ENCODE measurements around the gene ROR1. TPM values are rescaled to one million over a fixed set of nuclear protein-coding genes. Genes with fewer than 3 reads are reported as not detected.
"Not testable (repeated sequence)": the region's sequence is repeated elsewhere in the genome, so short reads cannot be mapped to it uniquely, and the experiment has no call there.

The ROR1 gene
- total RNA-seq, 4 donors from 2014 or later = 0.73 to 2.6 (median 1.4) TPM

DNA sequence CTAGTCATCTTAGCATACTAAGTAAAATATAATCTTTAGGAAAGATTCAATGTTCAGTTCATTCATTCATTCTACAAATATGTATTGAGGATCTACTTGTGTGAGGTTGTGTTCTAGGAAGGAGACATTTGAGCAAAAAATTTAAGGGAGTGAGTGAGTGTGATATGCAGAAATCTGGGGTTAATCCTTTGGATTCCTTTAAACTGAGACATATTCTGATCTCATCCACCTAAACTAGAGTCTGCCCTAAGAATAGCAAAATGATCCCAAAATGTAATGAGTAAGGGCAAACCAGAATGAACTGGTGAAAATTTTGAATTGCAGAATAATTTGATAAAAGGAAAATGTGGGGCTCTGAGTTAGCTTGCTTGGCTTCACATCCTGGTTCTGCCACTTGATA lies 438.2 kb downstream of the ROR1 start:
- no peak for DNase-seq
- no peak overlapping the region for H3K4me3 ChIP-seq (replicated peaks in 1 of 3)
- no peaks in the 10 kb centered on the region for H3K27me3 ChIP-seq
- intact Hi-C loops (cut with DNase I) = no loop called here
- H3K36me3 ChIP-seq = no peaks in the 10 kb centered on the region
- no peaks in the 10 kb centered on the region for H3K4me1 ChIP-seq
- H3K27ac ChIP-seq = no peak overlapping the region
- no peaks in the 10 kb centered on the region for H3K9me3 ChIP-seq
- TF ChIP-seq, protein P1, sequence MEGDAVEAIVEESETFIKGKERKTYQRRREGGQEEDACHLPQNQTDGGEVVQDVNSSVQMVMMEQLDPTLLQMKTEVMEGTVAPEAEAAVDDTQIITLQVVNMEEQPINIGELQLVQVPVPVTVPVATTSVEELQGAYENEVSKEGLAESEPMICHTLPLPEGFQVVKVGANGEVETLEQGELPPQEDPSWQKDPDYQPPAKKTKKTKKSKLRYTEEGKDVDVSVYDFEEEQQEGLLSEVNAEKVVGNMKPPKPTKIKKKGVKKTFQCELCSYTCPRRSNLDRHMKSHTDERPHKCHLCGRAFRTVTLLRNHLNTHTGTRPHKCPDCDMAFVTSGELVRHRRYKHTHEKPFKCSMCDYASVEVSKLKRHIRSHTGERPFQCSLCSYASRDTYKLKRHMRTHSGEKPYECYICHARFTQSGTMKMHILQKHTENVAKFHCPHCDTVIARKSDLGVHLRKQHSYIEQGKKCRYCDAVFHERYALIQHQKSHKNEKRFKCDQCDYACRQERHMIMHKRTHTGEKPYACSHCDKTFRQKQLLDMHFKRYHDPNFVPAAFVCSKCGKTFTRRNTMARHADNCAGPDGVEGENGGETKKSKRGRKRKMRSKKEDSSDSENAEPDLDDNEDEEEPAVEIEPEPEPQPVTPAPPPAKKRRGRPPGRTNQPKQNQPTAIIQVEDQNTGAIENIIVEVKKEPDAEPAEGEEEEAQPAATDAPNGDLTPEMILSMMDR (IDR thresholded peaks at IDR 0.05) = no peak
- TF ChIP-seq POLR2A (IDR thresholded peaks at IDR 0.05) = no peak

DNA sequence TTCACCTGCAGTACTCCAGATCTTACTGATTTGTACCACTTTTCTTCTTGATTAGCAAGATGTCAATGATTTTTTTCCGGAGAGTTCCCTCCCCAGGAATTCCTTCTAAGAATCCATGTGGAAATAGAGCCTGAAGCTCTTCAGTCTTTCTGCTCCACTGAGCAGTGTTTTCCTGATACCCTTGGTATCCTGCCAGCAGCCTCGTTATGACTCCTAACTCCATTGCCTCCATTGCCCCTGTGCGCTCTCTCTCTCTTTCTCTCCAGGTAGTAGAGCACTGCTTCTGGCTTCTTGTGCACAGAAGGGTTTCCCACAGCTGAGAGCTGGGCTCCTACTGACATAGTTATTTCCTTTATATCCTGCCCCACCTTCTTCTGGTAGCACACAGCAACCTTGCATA lies 441.8 kb downstream of the ROR1 start:
- DNase-seq = peak; percentile 71 to 81
- no peaks in the 10 kb centered on the region for H3K27me3 ChIP-seq
- no peak for TF ChIP-seq POLR2A (IDR thresholded peaks at IDR 0.05)
- TF ChIP-seq, protein P1 (IDR thresholded peaks at IDR 0.05) = no peak
- intact Hi-C loops (cut with DNase I) = no loop called here
- no peak overlapping the region for H3K4me3 ChIP-seq (replicated peaks in 1 of 3)
- H3K4me1 ChIP-seq = no peaks in the 10 kb centered on the region
- H3K9me3 ChIP-seq = no peaks in the 10 kb centered on the region
- H3K36me3 ChIP-seq = no peaks in the 10 kb centered on the region
- no peak overlapping the region for H3K27ac ChIP-seq
- 31 to 42% methylated on average over 3 of the region's 3 CpGs for WGBS, 2 donors

DNA sequence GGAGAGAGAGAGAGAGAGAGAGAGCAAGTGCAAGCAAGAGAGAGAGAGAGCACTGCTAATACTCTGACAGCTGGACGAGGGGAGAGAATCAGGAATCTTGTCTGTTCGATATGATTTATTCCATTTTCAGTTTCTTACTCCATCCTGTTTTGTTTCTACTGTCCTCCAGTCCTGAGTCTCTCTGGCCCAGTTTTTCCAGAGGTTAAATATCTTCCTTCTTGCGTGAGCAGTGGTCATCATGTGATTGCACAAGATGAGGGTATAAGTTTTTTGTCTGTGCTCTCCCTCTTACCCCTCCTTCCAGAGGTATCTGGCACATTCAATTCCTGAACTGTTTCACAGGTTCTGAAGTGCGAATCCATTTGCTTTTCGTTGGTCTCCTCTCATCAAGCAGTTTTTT lies 446.4 kb downstream of the ROR1 start:
- intact Hi-C loops (cut with DNase I) = no loop called here
- H3K27me3 ChIP-seq = no peaks in the 10 kb centered on the region
- no peaks in the 10 kb centered on the region for H3K9me3 ChIP-seq
- no peak for TF ChIP-seq POLR2A (IDR thresholded peaks at IDR 0.05)
- TF ChIP-seq, protein P1 (IDR thresholded peaks at IDR 0.05) = no peak
- no peaks in the 10 kb centered on the region for H3K36me3 ChIP-seq
- H3K4me1 ChIP-seq = no peaks in the 10 kb centered on the region
- no peak overlapping the region for H3K4me3 ChIP-seq (replicated peaks in 1 of 3)
- no peak for DNase-seq
- H3K27ac ChIP-seq = no peak overlapping the region
- 77 to 81% methylated on average over 5 of the region's 5 CpGs for WGBS, 2 donors

DNA sequence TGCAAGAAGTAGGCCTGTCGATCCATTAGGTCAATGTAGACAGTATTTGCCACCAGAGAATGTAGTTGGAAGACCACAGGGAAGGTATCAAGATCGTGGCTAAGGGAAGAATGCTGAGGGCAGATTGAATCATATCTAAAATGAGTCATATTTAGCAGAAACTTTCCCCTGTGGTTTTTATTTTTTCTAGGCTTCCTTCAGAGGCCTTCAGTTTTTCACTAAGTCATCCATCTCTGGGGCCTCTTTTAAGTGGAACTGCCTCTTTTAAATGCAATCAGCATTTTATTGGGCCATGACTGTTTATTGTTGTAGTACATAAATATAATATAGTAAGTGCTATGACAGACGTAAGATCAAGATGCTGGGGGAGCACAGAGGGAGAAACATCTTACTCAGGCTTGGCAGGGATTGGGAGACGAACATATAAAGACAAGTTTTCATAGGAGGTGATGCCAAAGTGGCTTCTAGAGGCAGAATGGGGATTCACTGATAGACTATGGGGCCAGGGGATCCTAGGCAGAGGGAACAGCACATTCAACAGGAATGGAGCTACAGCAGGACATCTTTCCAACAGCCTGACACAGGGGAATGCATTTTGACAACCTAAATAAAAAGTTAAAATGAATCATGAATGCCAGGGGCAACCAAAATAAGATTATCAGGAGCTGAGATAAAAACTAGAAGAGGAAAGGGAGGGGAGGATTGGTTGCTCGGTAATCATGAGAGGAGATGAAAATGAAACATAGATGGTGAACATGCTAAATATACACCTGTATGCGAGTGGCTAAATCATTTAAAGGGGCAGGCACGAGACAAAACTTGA lies 449.7 kb downstream of the ROR1 start:
- H3K4me1 ChIP-seq = no peaks in the 10 kb centered on the region
- no peaks in the 10 kb centered on the region for H3K9me3 ChIP-seq
- no peak for DNase-seq
- H3K4me3 ChIP-seq (replicated peaks in 1 of 3) = no peak overlapping the region
- WGBS, 2 donors = 78 to 89% methylated on average over 7 of the region's 7 CpGs
- intact Hi-C loops (cut with DNase I) = no loop called here
- no peak overlapping the region for H3K27ac ChIP-seq
- no peaks in the 10 kb centered on the region for H3K27me3 ChIP-seq
- no peak for TF ChIP-seq POLR2A (IDR thresholded peaks at IDR 0.05)
- TF ChIP-seq, protein P1 (IDR thresholded peaks at IDR 0.05) = no peak
- no peaks in the 10 kb centered on the region for H3K36me3 ChIP-seq

DNA sequence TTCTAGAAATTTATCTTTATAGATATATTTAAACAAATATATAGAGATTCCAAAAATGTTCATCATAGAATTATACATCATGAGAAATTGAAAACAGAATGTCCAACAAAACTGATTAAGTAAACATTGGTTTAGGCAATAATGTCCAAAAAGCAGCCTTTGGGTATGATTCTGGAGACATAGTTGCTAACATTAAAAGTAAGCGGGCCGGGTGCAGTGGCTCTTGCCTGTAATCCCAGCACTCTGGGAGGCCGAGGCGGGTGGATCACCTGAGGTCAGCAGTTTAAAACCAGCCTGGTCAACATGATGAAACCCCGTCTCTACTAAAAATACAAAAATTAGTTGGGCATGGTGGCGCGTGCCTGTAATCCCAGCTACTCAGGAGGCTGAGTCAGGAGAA lies 450.4 kb downstream of the ROR1 start:
- H3K4me1 ChIP-seq; H3K27ac ChIP-seq; H3K9me3 ChIP-seq; H3K36me3 ChIP-seq; H3K4me3 ChIP-seq (replicated peaks in 1 of 3); DNase-seq; intact Hi-C loops (cut with DNase I); H3K27me3 ChIP-seq: not testable (repeated sequence)
- WGBS, 2 donors = 96 to 97% methylated on average over 7 of the region's 7 CpGs

All from thyroid gland (tissue), 4 donors.